Transverse colon (tissue), 4 donors: Measurements from ENCODE around the gene IRS2.

Experiments used
- CTCF ChIP-seq, 5 experiments: fragments of 200-600 bp in 3 of 5; fragments of 450-650 bp in 2 of 5; sonication (generic) in 3 of 5; IDR thresholded peaks; 1 replicate in 2 of 5; 2 replicates in 3 of 5; pipeline ENCODE4 v1.5.1; 2016 to 2017; ENCODE audit warnings: antibody characterized with exemption in 5 of 5, inconsistent platforms in 3 of 5, mild to moderate bottlenecking in 2 of 5, moderate library complexity in 1 of 5
- POLR2AphosphoS5 ChIP-seq, 3 donors: sonication (generic); formaldehyde crosslinking; IDR thresholded peaks; one replicate each; pipeline ENCODE4 v1.6.1; 2016; ENCODE audit warnings: antibody characterized with exemption in 3 of 3

- TF ChIP-seq CTCF (IDR thresholded peaks at IDR 0.05) = no peak
- no peak for TF ChIP-seq POLR2AphosphoS5 (IDR thresholded peaks at IDR 0.05)
These were observed 41.3 kb downstream of the IRS2 start for GRCh38 chr13:109745060-109745459.
